ENCODE results near the gene LARGE1. TPM values are rescaled to one million over a fixed set of nuclear protein-coding genes. Genes with fewer than 3 reads are reported as not detected.

The LARGE1 gene
- polyA plus RNA-seq, 1 experiment, result 8.5 TPM

GRCh38 chr22:33451866-33452469, 468.3 kb downstream of the LARGE1 start:
- ChIA-PET POLR2A (no interaction called here), CTCF (interaction anchor here (0.8 to 1.7 kb wide), 2 partner anchors 15 to 150 kb away, joined by 3 to 4 read pairs; no protein-coding TSS in a partner anchor)
- H3K27me3 ChIP-seq (ENCODE audit: control insufficient read depth, insufficient read depth, low read length), result no peaks in the 10 kb centered on the region
- no peak for DNase-seq (ENCODE audit: low read depth)
- H3K4me3 ChIP-seq (ENCODE audit: low read depth, low read length), result no peak overlapping the region
- TF ChIP-seq, protein P1, sequence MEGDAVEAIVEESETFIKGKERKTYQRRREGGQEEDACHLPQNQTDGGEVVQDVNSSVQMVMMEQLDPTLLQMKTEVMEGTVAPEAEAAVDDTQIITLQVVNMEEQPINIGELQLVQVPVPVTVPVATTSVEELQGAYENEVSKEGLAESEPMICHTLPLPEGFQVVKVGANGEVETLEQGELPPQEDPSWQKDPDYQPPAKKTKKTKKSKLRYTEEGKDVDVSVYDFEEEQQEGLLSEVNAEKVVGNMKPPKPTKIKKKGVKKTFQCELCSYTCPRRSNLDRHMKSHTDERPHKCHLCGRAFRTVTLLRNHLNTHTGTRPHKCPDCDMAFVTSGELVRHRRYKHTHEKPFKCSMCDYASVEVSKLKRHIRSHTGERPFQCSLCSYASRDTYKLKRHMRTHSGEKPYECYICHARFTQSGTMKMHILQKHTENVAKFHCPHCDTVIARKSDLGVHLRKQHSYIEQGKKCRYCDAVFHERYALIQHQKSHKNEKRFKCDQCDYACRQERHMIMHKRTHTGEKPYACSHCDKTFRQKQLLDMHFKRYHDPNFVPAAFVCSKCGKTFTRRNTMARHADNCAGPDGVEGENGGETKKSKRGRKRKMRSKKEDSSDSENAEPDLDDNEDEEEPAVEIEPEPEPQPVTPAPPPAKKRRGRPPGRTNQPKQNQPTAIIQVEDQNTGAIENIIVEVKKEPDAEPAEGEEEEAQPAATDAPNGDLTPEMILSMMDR (IDR thresholded peaks at IDR 0.05; ENCODE audit: insufficient read depth, low read depth, low read length), result no peak
- no peaks in the 10 kb centered on the region for H3K36me3 ChIP-seq (ENCODE audit: control insufficient read depth, insufficient read depth, low read length)

GRCh38 chr22:33450756-33451155, 469.5 kb downstream of the LARGE1 start:
- no peak for DNase-seq (ENCODE audit: low read depth)
- Histone ChIP-seq H3K36me3 (ENCODE audit: control insufficient read depth, insufficient read depth, low read length) (no peaks in the 10 kb centered on the region), H3K27me3 (ENCODE audit: control insufficient read depth, insufficient read depth, low read length) (no peaks in the 10 kb centered on the region), H3K4me3 (ENCODE audit: low read depth, low read length) (no peak overlapping the region)
- CTCF ChIA-PET, result no interaction called here
- TF ChIP-seq, protein P1 (IDR thresholded peaks at IDR 0.05; ENCODE audit: insufficient read depth, low read depth, low read length), result no peak
- POLR2A ChIA-PET, result no interaction called here

DNA sequence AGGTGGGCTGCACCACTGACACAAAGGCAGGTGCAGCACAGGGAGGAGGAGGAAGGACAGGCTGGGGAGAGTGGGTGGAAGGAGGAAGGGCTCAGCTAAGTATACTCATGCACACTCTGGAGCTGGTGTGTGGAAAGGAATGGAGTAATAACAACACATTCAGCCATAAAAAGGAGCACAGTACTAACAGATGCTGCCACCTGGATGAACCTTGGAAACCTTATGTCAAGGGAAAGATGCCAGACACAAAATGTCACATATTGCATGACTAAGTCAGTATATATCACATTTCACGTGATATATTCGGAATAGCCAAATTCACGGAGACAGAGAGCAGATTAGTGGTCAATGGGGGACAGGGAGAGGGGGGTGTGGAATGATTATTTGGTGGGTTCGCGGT, 472.5 kb downstream of the LARGE1 start:
- Histone ChIP-seq H3K4me3 (ENCODE audit: low read depth, low read length) (no peak overlapping the region), H3K27me3 (ENCODE audit: control insufficient read depth, insufficient read depth, low read length) (no peaks in the 10 kb centered on the region), H3K36me3 (ENCODE audit: control insufficient read depth, insufficient read depth, low read length) (no peaks in the 10 kb centered on the region)
- POLR2A ChIA-PET, result interaction anchor here (0.6 kb wide), 1 partner anchor 25 kb away, joined by 4 read pairs; no protein-coding TSS in a partner anchor
- TF ChIP-seq, protein P1 (IDR thresholded peaks at IDR 0.05; ENCODE audit: insufficient read depth, low read depth, low read length), result no peak
- no peak for DNase-seq (ENCODE audit: low read depth)
- CTCF ChIA-PET, result no interaction called here

DNA sequence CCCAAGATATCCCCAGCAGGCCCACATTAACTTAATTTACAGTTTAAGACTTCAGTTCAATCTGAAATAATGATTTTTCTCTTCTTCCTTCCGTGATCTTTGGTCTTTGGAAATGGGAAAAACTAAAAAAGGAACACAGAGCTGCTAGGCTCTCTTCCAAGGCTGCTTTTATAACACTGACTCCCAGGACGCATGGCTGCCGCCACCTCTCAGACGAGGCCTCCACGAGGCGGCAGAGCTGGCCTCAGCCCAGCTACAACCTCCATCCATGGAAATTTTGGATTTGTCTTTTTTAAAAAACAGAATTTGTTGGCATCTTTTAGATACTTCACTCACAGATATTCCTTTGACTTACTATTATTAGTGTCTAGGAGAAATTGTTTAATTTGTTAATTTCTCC, 476.6 kb downstream of the LARGE1 start:
- TF ChIP-seq, protein P1 (IDR thresholded peaks at IDR 0.05; ENCODE audit: insufficient read depth, low read depth, low read length), result no peak
- DNase-seq (ENCODE audit: low read depth), result no peak
- Histone ChIP-seq H3K36me3 (ENCODE audit: control insufficient read depth, insufficient read depth, low read length) (no peaks in the 10 kb centered on the region), H3K4me3 (ENCODE audit: low read depth, low read length) (no peak overlapping the region), H3K27me3 (ENCODE audit: control insufficient read depth, insufficient read depth, low read length) (no peaks in the 10 kb centered on the region)
- ChIA-PET CTCF (no interaction called here), POLR2A (no interaction called here)

DNA sequence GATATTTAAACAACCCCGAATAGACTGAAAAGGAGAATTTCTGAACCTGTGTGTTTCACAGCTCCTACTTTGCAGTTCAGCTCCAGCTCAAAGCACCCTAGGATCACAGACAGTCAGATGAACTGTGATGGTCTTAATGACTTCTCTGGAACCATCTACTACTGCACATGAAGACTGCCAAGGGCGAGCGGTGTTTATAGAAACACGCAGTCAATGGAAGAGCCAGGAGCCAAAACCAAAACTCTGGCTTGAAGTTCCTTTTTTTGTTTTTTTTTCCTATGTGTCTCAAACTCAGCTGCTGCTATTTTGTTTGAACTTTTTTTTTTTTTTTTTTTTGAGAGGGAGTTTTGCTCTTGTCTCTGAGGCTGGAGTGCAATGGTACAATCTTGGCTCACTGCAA, 479.5 kb downstream of the LARGE1 start:
- CTCF ChIA-PET, result interaction anchor here (1.1 kb wide), 1 partner anchor 138 kb away, joined by 3 read pairs; no protein-coding TSS in a partner anchor
- H3K4me3 ChIP-seq (ENCODE audit: low read depth, low read length), result no peak overlapping the region
- H3K36me3 ChIP-seq (ENCODE audit: control insufficient read depth, insufficient read depth, low read length), result no peaks in the 10 kb centered on the region
- no peak for DNase-seq (ENCODE audit: low read depth)
- POLR2A ChIA-PET, result no interaction called here
- H3K27me3 ChIP-seq (ENCODE audit: control insufficient read depth, insufficient read depth, low read length), result no peaks in the 10 kb centered on the region
- TF ChIP-seq, protein P1 (IDR thresholded peaks at IDR 0.05; ENCODE audit: insufficient read depth, low read depth, low read length), result no peak

Data from BJ (cell line).